Left lung (tissue), 10 donors: ENCODE data around the gene MRPL41. TPM values are rescaled to one million over a fixed set of nuclear protein-coding genes. Genes with fewer than 3 reads are reported as not detected.
"Not testable (repeated sequence)": the region's sequence is repeated elsewhere in the genome, so short reads cannot be mapped to it uniquely, and the experiment has no call there.

ENCODE experiments used
- ATAC-seq: fragments of 200-7000 bp; cut with Tn5 transposase; one replicate; pipeline ENCODE4 v1.9.1; 2020; ENCODE audit warnings: moderate library complexity
- DNase-seq, 4 donors: peaks; one replicate each; pipeline ENCODE4 v3.0.0-alpha.2; 2013 to 2020
- H3K27ac ChIP-seq, 2 donors: fragments of 200-600 bp; sonication (generic) in 1 of 2; one replicate each; pipeline versions ENCODE4 v1.5.0 to v1.8.0; 2020 to 2021
- H3K27me3 ChIP-seq, 2 donors: fragments of 200-600 bp; sonication (generic) in 1 of 2; one replicate each; pipeline versions ENCODE4 v1.5.0 to v1.8.0; 2020 to 2021
- H3K36me3 ChIP-seq, 2 donors: fragments of 200-600 bp; sonication (generic) in 1 of 2; one replicate each; pipeline versions ENCODE4 v1.5.0 to v1.8.0; 2020 to 2021
- H3K4me1 ChIP-seq, 2 donors: fragments of 200-600 bp; one replicate each; pipeline ENCODE4 v1.8.0; 2021
- H3K4me3 ChIP-seq, 2 donors: fragments of 200-600 bp; sonication (generic) in 1 of 2; one replicate each; pipeline versions ENCODE4 v1.5.0 to v1.8.0; 2020 to 2021; ENCODE audit warnings: mild to moderate bottlenecking in 1 of 2
- H3K9me3 ChIP-seq, 2 donors: fragments of 200-600 bp; sonication (generic) in 1 of 2; one replicate each; pipeline versions ENCODE4 v1.5.0 to v1.8.0; 2020 to 2021
- intact Hi-C, 2 donors: fragments of 100-400 bp; cut with DNase I; formaldehyde crosslinking; loops; one replicate each; pipeline versions ENCODE4 v1.11.2 to v1.14.2; 2022
- polyA plus RNA-seq, 6 donors: library from polyadenylated mRNA; unstranded; fragments of 120-200 nt; gene quantifications; one replicate each; pipeline ENCODE4 v1.2.1, GENCODE V29; 2013; ENCODE audit not compliant: insufficient read length in 6 of 6
- total RNA-seq, 2 donors: library from RNA; stranded (reverse); fragmentation: NEBNext Ultra II Directional; extraction: Animal tissue kit (Norgen Biotek cat#: 25700); gene quantifications; one replicate each; pipeline ENCODE4 v1.2.1, GENCODE V29; 2021
- TF ChIP-seq, protein P1 (sequence below), 2 donors: fragments of 200-600 bp; sonication (generic) in 1 of 2; IDR thresholded peaks; one replicate each; pipeline versions ENCODE4 v1.5.0 to v1.8.0; 2021; ENCODE audit warnings: antibody characterized with exemption in 2 of 2
- donor health status: DM: no; HTN: yes; CAD: no.
- donor health status: DM: no; HTN: no; CAD: no.

MRPL41 gene
- total and polyA plus RNA-seq, 8 donors: 10.9 to 49.1 (median 18.4) TPM

GRCh38 chr9:137516144-137516917 lies 35.3 kb upstream of the MRPL41 start:
- no peaks in the 10 kb centered on the region for H3K27me3 ChIP-seq
- no peak overlapping the region for H3K4me3 ChIP-seq
- intact Hi-C loops: no loop called here
- no peak overlapping the region for H3K27ac ChIP-seq
- ATAC-seq (no peak), DNase-seq (peak in 1 of 4 donors; percentile 61)
- H3K4me1 ChIP-seq: no peaks in the 10 kb centered on the region
- no peaks in the 10 kb centered on the region for H3K9me3 ChIP-seq
- TF ChIP-seq, protein P1, sequence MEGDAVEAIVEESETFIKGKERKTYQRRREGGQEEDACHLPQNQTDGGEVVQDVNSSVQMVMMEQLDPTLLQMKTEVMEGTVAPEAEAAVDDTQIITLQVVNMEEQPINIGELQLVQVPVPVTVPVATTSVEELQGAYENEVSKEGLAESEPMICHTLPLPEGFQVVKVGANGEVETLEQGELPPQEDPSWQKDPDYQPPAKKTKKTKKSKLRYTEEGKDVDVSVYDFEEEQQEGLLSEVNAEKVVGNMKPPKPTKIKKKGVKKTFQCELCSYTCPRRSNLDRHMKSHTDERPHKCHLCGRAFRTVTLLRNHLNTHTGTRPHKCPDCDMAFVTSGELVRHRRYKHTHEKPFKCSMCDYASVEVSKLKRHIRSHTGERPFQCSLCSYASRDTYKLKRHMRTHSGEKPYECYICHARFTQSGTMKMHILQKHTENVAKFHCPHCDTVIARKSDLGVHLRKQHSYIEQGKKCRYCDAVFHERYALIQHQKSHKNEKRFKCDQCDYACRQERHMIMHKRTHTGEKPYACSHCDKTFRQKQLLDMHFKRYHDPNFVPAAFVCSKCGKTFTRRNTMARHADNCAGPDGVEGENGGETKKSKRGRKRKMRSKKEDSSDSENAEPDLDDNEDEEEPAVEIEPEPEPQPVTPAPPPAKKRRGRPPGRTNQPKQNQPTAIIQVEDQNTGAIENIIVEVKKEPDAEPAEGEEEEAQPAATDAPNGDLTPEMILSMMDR (IDR thresholded peaks at IDR 0.05): no peak
- no peaks in the 10 kb centered on the region for H3K36me3 ChIP-seq

GRCh38 chr9:137518661-137519459 lies 32.8 kb upstream of the MRPL41 start:
- intact Hi-C loops: not testable (repeated sequence)

GRCh38 chr9:137519553-137519952 lies 32.1 kb upstream of the MRPL41 start:
- TF ChIP-seq, protein P1 (IDR thresholded peaks at IDR 0.05): no peak
- H3K9me3 ChIP-seq: no peaks in the 10 kb centered on the region
- no peak overlapping the region for H3K27ac ChIP-seq
- DNase-seq: peak in 1 of 4 donors; percentile 45
- H3K27me3 ChIP-seq: no peaks in the 10 kb centered on the region
- H3K4me1 ChIP-seq: no peaks in the 10 kb centered on the region
- no peaks in the 10 kb centered on the region for H3K36me3 ChIP-seq
- intact Hi-C loops: no loop called here
- no peak for ATAC-seq
- no peak overlapping the region for H3K4me3 ChIP-seq

More at GRCh38 chr9:137518661-137519459, 32.8 kb upstream of the MRPL41 start:
- peak in 1 of 4 donors; percentile 42 for DNase-seq
- not testable (repeated sequence) for H3K27me3 ChIP-seq, H3K9me3 ChIP-seq, H3K27ac ChIP-seq, H3K36me3 ChIP-seq, H3K4me3 ChIP-seq, ATAC-seq, H3K4me1 ChIP-seq

DNA sequence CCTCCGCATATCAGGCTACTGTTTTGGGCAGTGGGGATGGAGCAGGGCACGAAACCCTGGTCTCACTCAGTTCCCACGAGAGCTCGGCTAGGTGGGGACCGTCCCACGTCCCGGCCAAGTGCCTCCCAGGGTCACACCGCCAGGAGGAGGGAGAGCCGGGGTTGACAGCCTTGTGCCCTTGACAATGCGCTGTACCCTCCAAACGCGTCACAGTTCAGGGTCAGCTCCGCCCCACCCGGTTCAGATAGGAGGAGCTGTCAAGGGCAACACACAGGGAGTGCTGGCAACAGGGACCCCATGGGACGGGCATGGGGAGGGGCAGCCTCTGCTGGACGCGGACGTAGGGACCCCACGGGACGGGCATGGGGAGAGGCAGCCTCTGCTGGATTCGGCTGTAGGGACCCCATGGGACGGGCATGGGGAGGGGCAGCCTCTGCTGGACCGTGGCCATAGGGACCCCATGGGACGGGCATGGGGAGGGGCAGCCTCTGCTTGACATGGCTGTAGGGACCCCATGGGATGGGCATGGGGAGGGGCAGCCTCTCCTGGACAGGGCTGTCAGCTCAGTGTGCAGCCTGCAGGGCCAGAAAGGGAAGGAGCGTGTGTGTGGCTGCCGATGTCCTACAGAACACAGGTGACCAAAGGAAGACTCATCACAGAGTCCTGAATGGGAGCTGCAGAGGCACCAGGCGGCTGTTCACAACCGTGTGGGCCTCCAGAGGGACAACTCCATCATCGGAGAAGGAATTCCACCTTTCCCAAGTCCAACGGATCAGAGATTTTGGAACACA lies 30.9 kb upstream of the MRPL41 start:
- no peak for ATAC-seq
- intact Hi-C loops: no loop called here
- H3K36me3 ChIP-seq: no peaks in the 10 kb centered on the region
- TF ChIP-seq, protein P1 (IDR thresholded peaks at IDR 0.05): no peak
- H3K4me1 ChIP-seq: peaks cover 0 to 2% of the 10 kb centered on the region in 2 donors
- DNase-seq: peak in 1 of 4 donors; percentile 47
- H3K9me3 ChIP-seq: no peaks in the 10 kb centered on the region
- no peak overlapping the region for H3K27ac ChIP-seq
- no peak overlapping the region for H3K4me3 ChIP-seq
- H3K27me3 ChIP-seq: no peaks in the 10 kb centered on the region

GRCh38 chr9:137521405-137521985 lies 30.2 kb upstream of the MRPL41 start:
- Histone ChIP-seq H3K4me3 (no peak overlapping the region), H3K27ac (no peak overlapping the region), H3K4me1 (peaks cover 0 to 2% of the 10 kb centered on the region in 2 donors), H3K27me3 (no peaks in the 10 kb centered on the region), H3K36me3 (no peaks in the 10 kb centered on the region), H3K9me3 (no peaks in the 10 kb centered on the region)
- intact Hi-C loops: no loop called here
- ATAC-seq (no peak), DNase-seq (peak in 1 of 4 donors; percentile 21)
- TF ChIP-seq, protein P1 (IDR thresholded peaks at IDR 0.05): no peak
